ENCODE measurements around the gene CCN5. TPM values are rescaled to one million over a fixed set of nuclear protein-coding genes. Genes with fewer than 3 reads are reported as not detected.

Gene CCN5
- total and polyA plus RNA-seq, 2 of the 13 experiments (the other 11 are each of a cell fraction or from before 2014, with no cell fraction given) = 0.12 TPM; not detected in 1

GRCh38 chr20:44750081-44750805 is 35.1 kb downstream of the CCN5 start (continued):
- TF ChIP-seq, protein P1, sequence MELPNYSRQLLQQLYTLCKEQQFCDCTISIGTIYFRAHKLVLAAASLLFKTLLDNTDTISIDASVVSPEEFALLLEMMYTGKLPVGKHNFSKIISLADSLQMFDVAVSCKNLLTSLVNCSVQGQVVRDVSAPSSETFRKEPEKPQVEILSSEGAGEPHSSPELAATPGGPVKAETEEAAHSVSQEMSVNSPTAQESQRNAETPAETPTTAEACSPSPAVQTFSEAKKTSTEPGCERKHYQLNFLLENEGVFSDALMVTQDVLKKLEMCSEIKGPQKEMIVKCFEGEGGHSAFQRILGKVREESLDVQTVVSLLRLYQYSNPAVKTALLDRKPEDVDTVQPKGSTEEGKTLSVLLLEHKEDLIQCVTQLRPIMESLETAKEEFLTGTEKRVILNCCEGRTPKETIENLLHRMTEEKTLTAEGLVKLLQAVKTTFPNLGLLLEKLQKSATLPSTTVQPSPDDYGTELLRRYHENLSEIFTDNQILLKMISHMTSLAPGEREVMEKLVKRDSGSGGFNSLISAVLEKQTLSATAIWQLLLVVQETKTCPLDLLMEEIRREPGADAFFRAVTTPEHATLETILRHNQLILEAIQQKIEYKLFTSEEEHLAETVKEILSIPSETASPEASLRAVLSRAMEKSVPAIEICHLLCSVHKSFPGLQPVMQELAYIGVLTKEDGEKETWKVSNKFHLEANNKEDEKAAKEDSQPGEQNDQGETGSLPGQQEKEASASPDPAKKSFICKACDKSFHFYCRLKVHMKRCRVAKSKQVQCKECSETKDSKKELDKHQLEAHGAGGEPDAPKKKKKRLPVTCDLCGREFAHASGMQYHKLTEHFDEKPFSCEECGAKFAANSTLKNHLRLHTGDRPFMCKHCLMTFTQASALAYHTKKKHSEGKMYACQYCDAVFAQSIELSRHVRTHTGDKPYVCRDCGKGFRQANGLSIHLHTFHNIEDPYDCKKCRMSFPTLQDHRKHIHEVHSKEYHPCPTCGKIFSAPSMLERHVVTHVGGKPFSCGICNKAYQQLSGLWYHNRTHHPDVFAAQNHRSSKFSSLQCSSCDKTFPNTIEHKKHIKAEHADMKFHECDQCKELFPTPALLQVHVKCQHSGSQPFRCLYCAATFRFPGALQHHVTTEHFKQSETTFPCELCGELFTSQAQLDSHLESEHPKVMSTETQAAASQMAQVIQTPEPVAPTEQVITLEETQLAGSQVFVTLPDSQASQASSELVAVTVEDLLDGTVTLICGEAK (IDR thresholded peaks at IDR 0.05) = no peak
- TF ChIP-seq, protein P1 (CRISPR knock-in tag; IDR thresholded peaks at IDR 0.05) = no peak
- TF ChIP-seq, protein P2, sequence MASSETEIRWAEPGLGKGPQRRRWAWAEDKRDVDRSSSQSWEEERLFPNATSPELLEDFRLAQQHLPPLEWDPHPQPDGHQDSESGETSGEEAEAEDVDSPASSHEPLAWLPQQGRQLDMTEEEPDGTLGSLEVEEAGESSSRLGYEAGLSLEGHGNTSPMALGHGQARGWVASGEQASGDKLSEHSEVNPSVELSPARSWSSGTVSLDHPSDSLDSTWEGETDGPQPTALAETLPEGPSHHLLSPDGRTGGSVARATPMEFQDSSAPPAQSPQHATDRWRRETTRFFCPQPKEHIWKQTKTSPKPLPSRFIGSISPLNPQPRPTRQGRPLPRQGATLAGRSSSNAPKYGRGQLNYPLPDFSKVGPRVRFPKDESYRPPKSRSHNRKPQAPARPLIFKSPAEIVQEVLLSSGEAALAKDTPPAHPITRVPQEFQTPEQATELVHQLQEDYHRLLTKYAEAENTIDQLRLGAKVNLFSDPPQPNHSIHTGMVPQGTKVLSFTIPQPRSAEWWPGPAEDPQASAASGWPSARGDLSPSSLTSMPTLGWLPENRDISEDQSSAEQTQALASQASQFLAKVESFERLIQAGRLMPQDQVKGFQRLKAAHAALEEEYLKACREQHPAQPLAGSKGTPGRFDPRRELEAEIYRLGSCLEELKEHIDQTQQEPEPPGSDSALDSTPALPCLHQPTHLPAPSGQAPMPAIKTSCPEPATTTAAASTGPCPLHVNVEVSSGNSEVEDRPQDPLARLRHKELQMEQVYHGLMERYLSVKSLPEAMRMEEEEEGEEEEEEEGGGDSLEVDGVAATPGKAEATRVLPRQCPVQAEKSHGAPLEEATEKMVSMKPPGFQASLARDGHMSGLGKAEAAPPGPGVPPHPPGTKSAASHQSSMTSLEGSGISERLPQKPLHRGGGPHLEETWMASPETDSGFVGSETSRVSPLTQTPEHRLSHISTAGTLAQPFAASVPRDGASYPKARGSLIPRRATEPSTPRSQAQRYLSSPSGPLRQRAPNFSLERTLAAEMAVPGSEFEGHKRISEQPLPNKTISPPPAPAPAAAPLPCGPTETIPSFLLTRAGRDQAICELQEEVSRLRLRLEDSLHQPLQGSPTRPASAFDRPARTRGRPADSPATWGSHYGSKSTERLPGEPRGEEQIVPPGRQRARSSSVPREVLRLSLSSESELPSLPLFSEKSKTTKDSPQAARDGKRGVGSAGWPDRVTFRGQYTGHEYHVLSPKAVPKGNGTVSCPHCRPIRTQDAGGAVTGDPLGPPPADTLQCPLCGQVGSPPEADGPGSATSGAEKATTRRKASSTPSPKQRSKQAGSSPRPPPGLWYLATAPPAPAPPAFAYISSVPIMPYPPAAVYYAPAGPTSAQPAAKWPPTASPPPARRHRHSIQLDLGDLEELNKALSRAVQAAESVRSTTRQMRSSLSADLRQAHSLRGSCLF (CRISPR knock-in tag; IDR thresholded peaks at IDR 0.05; ENCODE audit: borderline replicate concordance) = no peak
- TF ChIP-seq PCBP2 (optimal IDR thresholded peaks at IDR 0.05; ENCODE audit: low read depth, low read length, poor library complexity, severe bottlenecking) (no peak), UBTF (CRISPR knock-in tag; IDR thresholded peaks at IDR 0.05) (no peak), CREM (IDR thresholded peaks at IDR 0.05) (no peak), CREM (CRISPR knock-in tag; IDR thresholded peaks at IDR 0.05) (no peak), ZFP41 (CRISPR knock-in tag; IDR thresholded peaks at IDR 0.05; ENCODE audit: borderline replicate concordance) (no peak), ZFP37 (CRISPR knock-in tag; IDR thresholded peaks at IDR 0.05; ENCODE audit: borderline replicate concordance) (no peak), ARNTL (CRISPR knock-in tag; IDR thresholded peaks at IDR 0.05) (no peak), MIER2 (CRISPR knock-in tag; IDR thresholded peaks at IDR 0.05) (no peak), CCAR2 (optimal IDR thresholded peaks at IDR 0.05; ENCODE audit: low read depth, low read length) (no peak), ARNT (IDR thresholded peaks at IDR 0.05) (no peak)
